GM12801 (cell line): ENCODE results near the gene ANOS1.

Experiments used
- TF ChIP-seq, protein P1 (sequence below): IDR thresholded peaks from one replicate; pipeline ENCODE4 v1.5.1; 2011; ENCODE audit warnings: control low read depth; ENCODE audit not compliant: insufficient read length; ENCODE audit errors: extremely low read depth

Gene ANOS1

DNA sequence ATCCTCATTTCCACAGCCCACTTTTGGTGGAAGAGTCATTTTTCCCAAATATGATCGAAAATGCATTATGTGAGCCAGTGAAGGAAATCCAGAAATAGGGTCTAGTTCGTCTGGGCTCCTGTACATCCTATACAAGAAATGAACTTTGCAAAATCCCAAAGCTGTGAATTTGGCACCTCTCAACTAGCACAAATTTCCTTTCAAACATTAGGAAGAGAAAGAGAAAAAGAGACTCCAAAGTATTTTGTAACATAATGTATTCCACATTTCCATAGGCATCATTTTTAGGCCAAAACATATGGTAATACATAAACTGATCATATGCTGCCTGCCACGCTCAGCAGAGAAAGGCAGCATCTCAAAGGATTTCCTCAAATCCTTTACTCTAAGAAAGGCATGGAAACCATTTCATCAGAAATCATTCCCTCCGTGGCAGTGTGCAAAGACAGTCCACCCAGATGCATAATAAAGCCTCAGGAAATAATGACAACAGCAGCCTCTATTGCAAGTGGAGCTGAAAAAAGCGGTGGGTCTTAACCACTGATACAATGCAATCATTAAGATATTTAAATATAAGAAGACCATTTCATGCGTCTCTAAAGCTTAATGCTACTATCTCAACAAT lies 56.8 kb downstream of the ANOS1 start:
- TF ChIP-seq, protein P1, sequence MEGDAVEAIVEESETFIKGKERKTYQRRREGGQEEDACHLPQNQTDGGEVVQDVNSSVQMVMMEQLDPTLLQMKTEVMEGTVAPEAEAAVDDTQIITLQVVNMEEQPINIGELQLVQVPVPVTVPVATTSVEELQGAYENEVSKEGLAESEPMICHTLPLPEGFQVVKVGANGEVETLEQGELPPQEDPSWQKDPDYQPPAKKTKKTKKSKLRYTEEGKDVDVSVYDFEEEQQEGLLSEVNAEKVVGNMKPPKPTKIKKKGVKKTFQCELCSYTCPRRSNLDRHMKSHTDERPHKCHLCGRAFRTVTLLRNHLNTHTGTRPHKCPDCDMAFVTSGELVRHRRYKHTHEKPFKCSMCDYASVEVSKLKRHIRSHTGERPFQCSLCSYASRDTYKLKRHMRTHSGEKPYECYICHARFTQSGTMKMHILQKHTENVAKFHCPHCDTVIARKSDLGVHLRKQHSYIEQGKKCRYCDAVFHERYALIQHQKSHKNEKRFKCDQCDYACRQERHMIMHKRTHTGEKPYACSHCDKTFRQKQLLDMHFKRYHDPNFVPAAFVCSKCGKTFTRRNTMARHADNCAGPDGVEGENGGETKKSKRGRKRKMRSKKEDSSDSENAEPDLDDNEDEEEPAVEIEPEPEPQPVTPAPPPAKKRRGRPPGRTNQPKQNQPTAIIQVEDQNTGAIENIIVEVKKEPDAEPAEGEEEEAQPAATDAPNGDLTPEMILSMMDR: no peak

DNA sequence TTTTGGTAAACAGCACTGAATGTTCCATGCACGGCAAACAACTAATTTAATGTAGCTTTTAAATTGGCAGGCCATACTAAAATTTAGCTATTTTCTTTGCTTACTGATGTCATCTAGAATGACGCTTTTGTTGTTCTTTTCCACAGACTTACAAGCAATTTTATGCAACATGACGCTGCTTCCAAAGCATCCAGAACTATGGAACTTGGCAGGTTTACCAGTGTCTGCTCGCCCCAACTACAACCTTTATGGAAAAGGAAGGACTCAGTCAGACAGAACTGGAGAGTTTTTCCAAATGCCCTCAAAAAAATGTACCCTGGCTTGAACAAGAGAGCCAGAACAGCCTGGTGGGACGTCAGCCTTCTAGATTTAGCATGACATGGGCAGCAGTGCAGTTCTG lies 58.7 kb downstream of the ANOS1 start:
- TF ChIP-seq, protein P1: no peak

DNA sequence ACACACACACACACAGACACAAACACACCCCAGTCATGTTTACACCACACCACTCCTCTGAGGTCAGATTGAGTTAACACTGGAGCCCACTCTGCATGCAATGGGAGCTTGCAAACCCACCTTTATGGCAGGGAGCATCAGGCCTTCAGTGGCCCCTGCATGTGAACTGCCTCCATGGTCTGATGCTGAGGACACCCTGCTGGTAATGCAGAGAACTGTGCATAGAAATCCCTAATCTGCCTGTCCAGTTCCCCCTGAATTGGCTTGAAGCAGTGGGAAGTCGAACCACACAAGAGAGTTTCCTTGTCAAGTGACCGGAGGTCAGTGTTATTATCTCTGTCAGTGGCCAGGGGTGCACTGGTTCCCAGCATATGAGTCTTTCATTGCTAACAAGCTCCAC lies 59.8 kb downstream of the ANOS1 start:
- TF ChIP-seq, protein P1: no peak

DNA sequence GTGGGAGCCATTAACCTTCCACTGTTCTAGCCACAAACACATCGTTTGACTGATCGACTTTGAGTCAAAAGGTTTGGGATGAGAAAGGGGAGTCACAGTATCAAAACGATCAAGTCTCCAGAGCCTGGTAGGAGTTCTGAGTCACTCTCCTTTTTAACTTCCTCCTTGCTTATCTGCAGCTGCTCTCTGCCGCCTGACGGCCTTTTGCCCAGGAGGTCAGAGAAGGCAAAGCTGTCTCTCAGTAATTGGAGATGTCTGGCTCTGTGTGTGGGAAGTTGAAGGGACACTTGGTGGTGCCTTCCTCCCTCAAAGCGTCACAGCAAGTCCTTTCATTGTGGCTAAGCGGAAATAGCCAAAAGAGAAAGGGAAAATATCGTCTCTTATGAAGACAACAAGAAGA lies 63.1 kb downstream of the ANOS1 start:
- TF ChIP-seq, protein P1: no peak

DNA sequence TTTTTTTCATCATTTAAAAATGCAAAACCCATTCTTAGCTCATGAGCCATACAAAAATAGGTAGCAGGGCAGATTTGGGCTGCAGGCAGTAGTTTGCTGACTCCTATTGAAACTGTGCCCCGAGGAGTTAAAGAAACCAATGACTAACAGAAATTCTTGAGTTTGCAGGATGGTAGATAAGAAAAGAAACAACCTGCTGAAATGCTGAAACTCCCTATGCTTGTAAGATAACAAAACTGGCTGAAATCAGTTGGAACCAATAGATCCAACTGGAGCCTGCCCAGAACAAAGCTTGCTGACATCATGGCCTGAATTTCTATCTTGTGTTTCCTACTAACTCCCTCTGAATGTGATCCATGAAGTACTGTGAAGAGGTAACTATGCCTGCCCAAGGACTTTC lies 68.6 kb downstream of the ANOS1 start:
- TF ChIP-seq, protein P1: no peak

DNA sequence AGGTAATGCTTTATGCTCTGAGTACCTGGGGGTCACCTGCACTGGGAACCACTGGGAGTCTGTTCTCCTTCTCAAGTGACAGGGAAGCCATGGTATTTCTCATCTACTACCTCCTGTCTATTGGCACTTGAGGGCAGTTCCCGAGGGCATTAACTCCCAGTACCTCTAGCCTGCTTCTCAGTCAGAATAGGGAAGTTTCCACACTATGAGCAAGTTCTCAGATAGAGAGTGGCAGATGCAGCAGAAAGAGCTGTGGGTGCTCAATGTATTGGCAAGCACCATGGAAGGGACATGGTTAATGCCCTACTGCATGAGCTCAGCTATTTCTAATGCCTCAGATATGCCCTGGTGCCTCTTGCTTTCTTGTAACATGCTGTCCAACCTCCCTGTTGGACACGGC lies 74.1 kb downstream of the ANOS1 start:
- TF ChIP-seq, protein P1: no peak

DNA sequence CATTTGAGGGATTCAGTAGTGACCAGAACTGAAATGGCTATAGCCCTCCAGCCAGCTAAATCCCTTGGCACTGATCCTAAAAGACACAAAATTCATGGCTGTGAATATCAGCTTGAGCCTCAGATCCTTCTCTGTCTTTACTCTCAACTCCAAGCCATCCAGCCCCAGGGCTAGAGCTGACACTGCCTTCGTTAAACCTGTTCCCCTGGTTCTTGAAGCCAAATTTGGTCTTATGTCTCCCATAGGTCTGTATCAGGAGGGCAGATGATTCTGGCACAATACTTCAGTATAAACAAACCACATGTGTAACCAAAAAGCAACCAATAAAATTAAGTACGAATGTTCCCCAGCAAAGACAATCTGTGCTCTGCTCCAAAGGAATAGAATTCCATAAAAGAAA lies 78.0 kb downstream of the ANOS1 start:
- TF ChIP-seq, protein P1: no peak
